Endothelial cell (in vitro differentiated cells): Measurements from ENCODE around the gene PRORP. TPM values are rescaled to one million over a fixed set of nuclear protein-coding genes. Genes with fewer than 3 reads are reported as not detected.

ENCODE experiments used
- DNase-seq: peaks from one replicate; pipeline ENCODE4 v3.0.0; 2021; ENCODE audit warnings: low spot score
- H3K27ac Mint-ChIP-seq: one replicate; pipeline ENCODE4 v1.8.0; 2021; ENCODE audit warnings: mixed read lengths, inconsistent platforms; ENCODE audit not compliant: unreplicated experiment
- H3K27me3 Mint-ChIP-seq: one replicate; pipeline ENCODE4 v1.8.0; 2021; ENCODE audit warnings: mild to moderate bottlenecking, moderate library complexity, mixed read lengths, inconsistent platforms; ENCODE audit not compliant: unreplicated experiment
- H3K36me3 Mint-ChIP-seq: one replicate; pipeline ENCODE4 v1.8.0; 2021; ENCODE audit warnings: mild to moderate bottlenecking, low read depth, mixed read lengths, inconsistent platforms; ENCODE audit not compliant: unreplicated experiment
- H3K4me1 Mint-ChIP-seq: one replicate; pipeline ENCODE4 v1.8.0; 2021; ENCODE audit warnings: mild to moderate bottlenecking, mixed read lengths, inconsistent platforms; ENCODE audit not compliant: unreplicated experiment
- H3K4me3 Mint-ChIP-seq: one replicate; pipeline ENCODE4 v1.8.0; 2021; ENCODE audit warnings: mild to moderate bottlenecking, mixed read lengths, inconsistent platforms; ENCODE audit not compliant: unreplicated experiment
- H3K9me3 Mint-ChIP-seq: one replicate; pipeline ENCODE4 v1.8.0; 2021; ENCODE audit warnings: mixed read lengths, inconsistent platforms; ENCODE audit not compliant: unreplicated experiment
- total RNA-seq: library from RNA; stranded (reverse); fragmentation: NEBNext Ultra II Directional; extraction: Animal tissue kit (Norgen Biotek cat#: 25700); gene quantifications from one replicate; pipeline ENCODE4 v1.2.1, GENCODE V29; 2021; ENCODE audit not compliant: unreplicated experiment
- TF ChIP-seq, protein P1 (sequence below): fragments of 200-600 bp; sonication (generic); IDR thresholded peaks from one replicate; pipeline ENCODE4 v1.5.0; 2021; ENCODE audit warnings: antibody characterized with exemption; ENCODE audit not compliant: unreplicated experiment

PRORP gene
- total RNA-seq, 1 donor from 2014 or later, result 56.6 TPM

GRCh38 chr14:35154016-35154415, 31.7 kb downstream of the PRORP start:
- Mint-ChIP-seq H3K4me3 (no peak overlapping the region), H3K27me3 (peaks cover 4% of the 10 kb centered on the region), H3K4me1 (peaks cover 44% of the 10 kb centered on the region), H3K9me3 (no peaks in the 10 kb centered on the region), H3K27ac (peak overlapping the region; percentile 68), H3K36me3 (peaks cover 14% of the 10 kb centered on the region)
- TF ChIP-seq, protein P1, sequence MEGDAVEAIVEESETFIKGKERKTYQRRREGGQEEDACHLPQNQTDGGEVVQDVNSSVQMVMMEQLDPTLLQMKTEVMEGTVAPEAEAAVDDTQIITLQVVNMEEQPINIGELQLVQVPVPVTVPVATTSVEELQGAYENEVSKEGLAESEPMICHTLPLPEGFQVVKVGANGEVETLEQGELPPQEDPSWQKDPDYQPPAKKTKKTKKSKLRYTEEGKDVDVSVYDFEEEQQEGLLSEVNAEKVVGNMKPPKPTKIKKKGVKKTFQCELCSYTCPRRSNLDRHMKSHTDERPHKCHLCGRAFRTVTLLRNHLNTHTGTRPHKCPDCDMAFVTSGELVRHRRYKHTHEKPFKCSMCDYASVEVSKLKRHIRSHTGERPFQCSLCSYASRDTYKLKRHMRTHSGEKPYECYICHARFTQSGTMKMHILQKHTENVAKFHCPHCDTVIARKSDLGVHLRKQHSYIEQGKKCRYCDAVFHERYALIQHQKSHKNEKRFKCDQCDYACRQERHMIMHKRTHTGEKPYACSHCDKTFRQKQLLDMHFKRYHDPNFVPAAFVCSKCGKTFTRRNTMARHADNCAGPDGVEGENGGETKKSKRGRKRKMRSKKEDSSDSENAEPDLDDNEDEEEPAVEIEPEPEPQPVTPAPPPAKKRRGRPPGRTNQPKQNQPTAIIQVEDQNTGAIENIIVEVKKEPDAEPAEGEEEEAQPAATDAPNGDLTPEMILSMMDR, result no peak
- no peak for DNase-seq

DNA sequence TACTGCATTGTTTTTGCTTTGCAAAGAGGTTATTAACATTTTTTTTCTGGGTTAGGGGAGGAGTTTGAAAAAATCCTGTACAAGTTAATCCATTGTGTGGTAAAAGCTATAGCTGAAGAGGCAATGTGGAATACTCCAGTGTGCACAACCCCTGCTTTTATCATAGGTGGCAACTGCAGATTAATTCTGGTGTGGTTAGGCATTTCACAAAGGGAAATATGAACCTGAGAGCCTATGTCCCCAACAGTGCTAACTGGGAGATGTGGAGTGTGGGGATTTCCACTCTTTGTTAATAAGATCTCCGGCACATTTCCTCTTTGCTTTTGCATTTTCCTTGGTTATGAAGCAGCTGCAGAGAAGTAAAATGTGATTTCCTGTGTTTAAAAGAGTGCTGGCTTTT, 33.6 kb downstream of the PRORP start:
- Mint-ChIP-seq H3K9me3 (no peaks in the 10 kb centered on the region), H3K4me3 (no peak overlapping the region), H3K27ac (peak overlapping the region; percentile 95), H3K4me1 (peaks cover 62% of the 10 kb centered on the region), H3K27me3 (peaks cover 2% of the 10 kb centered on the region), H3K36me3 (peaks cover 14% of the 10 kb centered on the region)
- DNase-seq, result no peak
- TF ChIP-seq, protein P1, result no peak

DNA sequence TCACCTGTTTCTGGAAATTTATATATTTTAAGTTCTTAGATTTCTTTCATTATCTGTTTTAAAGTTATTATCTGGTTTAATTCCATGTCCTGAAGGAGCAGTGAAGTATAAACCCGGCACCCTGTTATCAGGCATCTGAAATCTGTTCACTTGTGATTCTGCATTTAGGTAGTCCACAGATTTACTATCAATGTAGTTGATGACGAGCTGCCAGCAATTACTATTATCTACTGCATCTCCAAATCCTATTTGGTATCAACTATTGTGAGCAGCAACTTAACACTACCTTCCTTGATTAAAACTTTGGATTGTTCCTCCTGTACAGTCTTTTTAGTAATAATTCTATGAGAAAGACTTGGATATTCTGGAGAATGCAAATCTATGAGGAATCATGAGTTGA, 36.1 kb downstream of the PRORP start:
- DNase-seq, result no peak
- TF ChIP-seq, protein P1, result no peak
- no peak overlapping the region for H3K4me3 Mint-ChIP-seq
- no peaks in the 10 kb centered on the region for H3K27me3 Mint-ChIP-seq
- H3K9me3 Mint-ChIP-seq, result no peaks in the 10 kb centered on the region
- peaks cover under 1% of the 10 kb centered on the region for H3K36me3 Mint-ChIP-seq
- peak overlapping the region; percentile 15 for H3K27ac Mint-ChIP-seq
- H3K4me1 Mint-ChIP-seq, result peaks cover 70% of the 10 kb centered on the region

GRCh38 chr14:35158951-35159653, 36.8 kb downstream of the PRORP start:
- Mint-ChIP-seq H3K4me1 (peaks cover 70% of the 10 kb centered on the region), H3K4me3 (no peak overlapping the region), H3K27me3 (no peaks in the 10 kb centered on the region), H3K27ac (peak overlapping the region; percentile 78), H3K36me3 (no peaks in the 10 kb centered on the region), H3K9me3 (no peaks in the 10 kb centered on the region)
- TF ChIP-seq, protein P1, result no peak
- DNase-seq, result no peak

DNA sequence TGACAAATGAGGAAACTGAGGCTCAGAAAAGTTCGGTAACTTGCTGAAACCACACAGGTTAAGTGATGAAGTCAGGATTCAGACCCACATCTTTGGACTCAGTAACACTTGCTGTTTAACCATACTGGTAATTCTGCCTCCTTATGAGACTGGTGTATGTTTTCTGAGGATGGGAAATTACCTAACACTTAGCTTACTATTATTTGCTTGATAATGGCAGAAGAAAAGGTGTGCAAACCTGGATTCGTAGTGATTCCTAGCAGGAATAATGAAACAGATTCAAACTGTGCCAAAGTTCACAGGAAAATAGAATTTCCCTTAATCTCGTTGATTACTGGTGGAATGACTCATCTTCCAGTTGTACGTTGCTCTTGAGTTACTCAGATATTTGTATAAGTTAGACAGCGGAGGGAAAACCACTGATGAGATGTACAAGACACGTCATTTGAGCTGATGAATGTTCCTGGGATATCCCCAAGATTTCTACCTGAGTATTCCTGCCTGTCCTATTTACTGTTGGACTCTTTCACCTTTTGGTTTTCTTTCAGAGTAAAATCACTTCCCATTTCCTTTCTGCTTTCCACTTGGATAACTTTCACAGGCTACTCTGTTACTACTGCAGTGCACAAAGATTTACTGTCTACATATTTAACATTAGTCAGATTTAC, 37.5 kb downstream of the PRORP start:
- TF ChIP-seq, protein P1, result no peak
- H3K9me3 Mint-ChIP-seq, result no peaks in the 10 kb centered on the region
- peak overlapping the region; percentile 89 for H3K27ac Mint-ChIP-seq
- peak overlapping the region; percentile 10 for H3K4me3 Mint-ChIP-seq
- H3K27me3 Mint-ChIP-seq, result no peaks in the 10 kb centered on the region
- peaks cover 65% of the 10 kb centered on the region for H3K4me1 Mint-ChIP-seq
- no peak for DNase-seq
- H3K36me3 Mint-ChIP-seq, result no peaks in the 10 kb centered on the region
